DOHH2 (cell line): ENCODE measurements around the gene CTDSPL.

ENCODE experiments used
- CTCF ChIP-seq: fragments of 200-600 bp; sonication (generic); IDR thresholded peaks from one replicate; pipeline ENCODE4 v1.5.1; 2014; ENCODE audit warnings: antibody characterized with exemption, mild to moderate bottlenecking, low read depth, low read length; ENCODE audit not compliant: poor library complexity, severe bottlenecking
- EZH2phosphoT487 ChIP-seq: fragments of 200-600 bp; sonication (generic); IDR thresholded peaks from 2 replicates; pipeline ENCODE4 v1.6.1; 2017; ENCODE audit warnings: borderline replicate concordance, mild to moderate bottlenecking, antibody characterized with exemption, low read length, moderate library complexity, mixed read lengths

- TF ChIP-seq CTCF: no peak
- TF ChIP-seq EZH2phosphoT487: no peak
Observed at GRCh38 chr3:38022896-38023709, 161.4 kb downstream of the CTDSPL start.
